Measurements from ENCODE around the gene ACOXL. TPM values are rescaled to one million over a fixed set of nuclear protein-coding genes. Genes with fewer than 3 reads are reported as not detected.
"Not testable (repeated sequence)": the region's sequence is repeated elsewhere in the genome, so short reads cannot be mapped to it uniquely, and the experiment has no call there.

ACOXL gene
- total RNA-seq = under 1 TPM in 1 of 2 donors, not detected in 1; 0.52 TPM

- TF ChIP-seq POLR2A (IDR thresholded peaks at IDR 0.05) (no peak), CTCF (IDR thresholded peaks at IDR 0.05) (no peak)
- Histone ChIP-seq H3K27ac (no peak within 1 kb of the TSS), H3K4me3 (peak within 1 kb of the TSS in 1 of 2 donors; percentile 8), H3K36me3 (replicated peaks in 1 of 2; ENCODE audit: insufficient read depth in 1 of 2, low read depth in 2 of 2) (no peaks in the 10 kb centered on the region), H3K9me3 (no peaks in the 10 kb centered on the region), H3K4me1 (peaks cover 12% of the 10 kb centered on the region), H3K27me3 (peaks cover 0 to 13% of the 10 kb centered on the region in 2 donors)
- peak; percentile 39 to 64 (median 57) for DNase-seq
- peak; percentile 81 for ATAC-seq
- intact Hi-C loops (cut with DNase I) = no loop called here
- 1 to 2% methylated on average over 38 to 72 of the region's 94 CpGs for WGBS, 2 donors
Observed at GRCh38 chr2:110732422-110733413, at the start of gene ACOXL. Gene ACOXL, plus strand, starts transcription at chr2:110732573. Its CDS starts 35,817 bp downstream, at chr2:110768390.

GRCh38 chr2:110682872-110683271 lies 49.5 kb upstream of the ACOXL start:
- no peak for DNase-seq
- Histone ChIP-seq H3K4me3 (no peak overlapping the region), H3K27me3 (no peaks in the 10 kb centered on the region), H3K27ac (no peak overlapping the region), H3K4me1 (peaks cover 9% of the 10 kb centered on the region), H3K36me3 (replicated peaks in 1 of 2; ENCODE audit: insufficient read depth in 1 of 2, low read depth in 2 of 2) (no peaks in the 10 kb centered on the region), H3K9me3 (no peaks in the 10 kb centered on the region)
- intact Hi-C loops (cut with DNase I) = no loop called here
- 58 to 95% methylated on average over 1 of the region's 1 CpG for WGBS, 2 donors
- no peak for ATAC-seq
- TF ChIP-seq POLR2A (IDR thresholded peaks at IDR 0.05) (no peak), CTCF (IDR thresholded peaks at IDR 0.05) (no peak)

- not testable (repeated sequence) for H3K4me3 ChIP-seq, H3K4me1 ChIP-seq
Observed at GRCh38 chr2:110687775-110688484, 44.4 kb upstream of the ACOXL start.

GRCh38 chr2:110688594-110689091 lies 43.7 kb upstream of the ACOXL start:
- no peaks in the 10 kb centered on the region for H3K27me3 ChIP-seq
- no peak for ATAC-seq
- no peaks in the 10 kb centered on the region for H3K9me3 ChIP-seq
- TF ChIP-seq POLR2A (IDR thresholded peaks at IDR 0.05) (no peak), CTCF (IDR thresholded peaks at IDR 0.05) (no peak)
- H3K27ac ChIP-seq = no peak overlapping the region
- intact Hi-C loops (cut with DNase I) = no loop called here
- no peak for DNase-seq
- H3K4me1 ChIP-seq = no peaks in the 10 kb centered on the region
- H3K36me3 ChIP-seq (replicated peaks in 1 of 2; ENCODE audit: insufficient read depth in 1 of 2, low read depth in 2 of 2) = no peaks in the 10 kb centered on the region
- no peak overlapping the region for H3K4me3 ChIP-seq
- WGBS, 2 donors = 31 to 43% methylated on average over 5 of the region's 5 CpGs

More at GRCh38 chr2:110687775-110688484, 44.4 kb upstream of the ACOXL start:
- H3K27ac ChIP-seq; H3K9me3 ChIP-seq; DNase-seq; intact Hi-C loops (cut with DNase I); H3K27me3 ChIP-seq; H3K36me3 ChIP-seq (replicated peaks in 1 of 2; ENCODE audit: insufficient read depth in 1 of 2, low read depth in 2 of 2); ATAC-seq: not testable (repeated sequence)
- WGBS, 2 donors = 36 to 42% methylated on average over 9 of the region's 9 CpGs

Data from body of pancreas (tissue), 4 donors.